GOT3 (cell line): ENCODE measurements around the gene PSMD1.
"Not testable (repeated sequence)": the region's sequence is repeated elsewhere in the genome, so short reads cannot be mapped to it uniquely, and the experiment has no call there.

Experiments
- DNase-seq: peaks from one replicate; lab custom pipeline; 2025; ENCODE audit warnings: mixed read lengths; lab: John Stamatoyannopoulos, UW

PSMD1 gene

DNA sequence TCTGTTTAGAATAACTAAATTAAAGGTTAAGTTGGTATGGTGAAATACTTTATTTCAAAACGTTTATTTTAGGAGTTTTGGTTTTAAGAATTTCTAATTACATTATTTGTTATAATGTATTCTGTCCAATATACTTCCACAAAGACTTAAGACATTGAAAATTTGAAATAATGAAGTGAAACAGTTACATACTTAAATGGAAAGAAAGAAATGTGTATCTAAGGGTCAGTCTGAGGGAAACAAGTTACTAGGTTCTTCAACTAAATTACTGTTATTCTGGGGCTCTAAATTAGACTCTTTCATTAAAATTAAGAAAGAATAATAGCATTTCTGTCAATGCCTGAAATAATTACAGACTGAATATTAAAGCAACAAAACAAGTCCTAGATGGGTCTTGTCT is 60.5 kb downstream of the PSMD1 start:
- DNase-seq = no peak

DNA sequence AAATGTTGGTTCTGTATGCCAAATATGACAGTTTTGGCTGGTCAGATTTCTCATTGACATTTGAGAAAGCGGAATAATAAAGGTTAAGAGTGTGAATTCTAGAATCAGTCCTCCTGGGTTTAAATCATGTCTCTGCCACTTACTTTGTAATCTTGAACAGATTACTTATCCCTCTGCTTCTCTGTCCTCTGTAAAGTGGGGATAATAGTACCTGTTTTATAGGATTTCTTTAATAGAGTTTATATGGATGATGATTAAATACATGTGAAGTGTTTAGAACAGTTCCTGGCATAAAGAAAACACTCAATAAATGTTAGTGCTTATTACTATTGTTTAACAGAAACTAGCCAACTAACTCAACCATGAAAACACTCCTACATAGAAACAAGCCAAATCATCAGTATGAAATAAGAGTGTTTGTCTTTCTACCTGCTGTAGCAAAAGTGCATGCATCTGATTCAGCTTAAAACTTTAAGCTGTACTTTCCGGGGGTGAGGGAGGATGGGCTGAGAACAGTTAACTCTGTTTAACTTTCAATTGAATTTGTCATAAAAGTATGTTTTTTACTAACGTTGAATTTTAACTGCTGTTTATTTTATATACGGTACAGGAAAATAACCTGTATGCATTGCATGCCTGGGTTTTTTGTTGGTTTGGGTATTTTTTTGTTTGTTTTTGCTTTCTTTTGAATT is 61.4 kb downstream of the PSMD1 start:
- DNase-seq = no peak

DNA sequence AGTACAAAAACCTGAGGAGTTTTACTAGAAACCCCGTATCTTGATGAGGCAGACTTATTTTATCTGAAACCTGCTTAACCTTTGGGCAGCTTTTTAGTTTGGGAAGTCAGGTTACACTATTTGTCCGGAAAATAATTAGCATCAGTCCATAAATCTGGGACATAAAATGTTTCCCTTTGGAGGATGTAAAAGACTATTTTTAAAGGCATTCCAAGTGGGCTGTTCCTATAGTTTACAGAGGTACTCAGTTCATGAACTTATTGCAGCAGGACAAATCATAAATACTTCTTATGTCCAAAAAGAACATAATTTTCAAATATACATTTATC is 61.9 kb downstream of the PSMD1 start:
- no peak for DNase-seq

DNA sequence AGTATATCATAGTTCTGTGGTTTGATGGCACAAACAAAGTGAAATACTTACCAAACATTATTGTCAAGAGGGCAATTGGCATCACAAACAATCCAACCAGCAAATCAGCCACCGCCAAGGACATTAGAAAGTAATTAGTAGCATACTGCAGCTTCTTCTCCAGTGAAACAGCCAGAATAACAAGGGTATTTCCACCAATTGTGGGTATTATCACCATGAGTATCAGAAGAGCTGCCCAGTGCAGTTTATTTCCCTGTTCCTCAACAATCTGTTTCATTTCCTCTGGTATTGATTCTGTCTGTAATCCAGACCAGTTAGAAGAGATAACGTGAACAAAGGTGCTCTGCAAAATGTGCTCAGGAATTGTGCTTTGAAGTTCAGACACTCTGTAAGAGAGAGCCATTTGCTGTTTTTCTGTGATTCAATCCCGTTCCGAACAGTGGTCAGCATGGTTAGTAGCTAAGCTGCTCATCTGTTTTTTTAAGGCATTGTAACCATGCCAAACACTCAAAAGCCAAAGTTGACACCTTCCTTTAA is 66.8 kb downstream of the PSMD1 start:
- DNase-seq = no peak

DNA sequence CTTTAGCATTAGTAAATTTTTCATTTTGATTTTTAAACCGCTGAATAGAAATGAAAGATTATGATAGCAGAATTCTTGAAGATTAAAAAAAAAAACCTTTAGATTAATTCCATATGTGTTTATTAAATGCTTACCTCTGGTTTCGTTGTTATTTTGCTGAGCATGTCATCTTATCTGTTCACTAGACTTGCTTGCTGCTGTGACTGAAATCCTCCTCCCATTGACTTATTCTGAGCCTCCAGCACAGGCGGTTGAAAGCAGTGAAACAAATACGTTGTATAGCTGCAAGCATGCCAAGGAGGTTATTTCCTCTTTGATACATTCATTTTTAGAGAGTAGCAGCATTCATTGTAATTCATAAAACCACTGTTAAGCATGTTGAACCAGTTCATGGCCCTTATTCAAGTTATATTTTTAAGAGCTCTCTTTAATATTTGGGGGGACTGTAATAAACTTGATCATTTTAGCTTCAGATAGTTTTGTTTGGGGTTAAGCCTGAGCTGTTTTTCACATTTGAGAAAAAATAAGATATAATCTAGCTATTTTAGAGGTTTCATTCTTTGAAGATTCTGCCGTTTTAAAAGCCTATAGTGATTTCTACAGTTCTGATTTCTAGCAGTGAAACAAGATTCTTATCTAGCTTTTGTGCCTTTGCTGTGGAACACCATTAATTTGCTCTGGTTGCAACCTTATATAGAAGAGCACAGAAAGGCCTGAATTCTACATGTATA is 68.3 kb downstream of the PSMD1 start, which contains the start of gene HTR2B:
HTR2B (minus strand) TSS at position 205 of the 731 bp plus-strand sequence. CDS start 1,278 bp downstream, outside the sequence.
- DNase-seq = no peak

DNA sequence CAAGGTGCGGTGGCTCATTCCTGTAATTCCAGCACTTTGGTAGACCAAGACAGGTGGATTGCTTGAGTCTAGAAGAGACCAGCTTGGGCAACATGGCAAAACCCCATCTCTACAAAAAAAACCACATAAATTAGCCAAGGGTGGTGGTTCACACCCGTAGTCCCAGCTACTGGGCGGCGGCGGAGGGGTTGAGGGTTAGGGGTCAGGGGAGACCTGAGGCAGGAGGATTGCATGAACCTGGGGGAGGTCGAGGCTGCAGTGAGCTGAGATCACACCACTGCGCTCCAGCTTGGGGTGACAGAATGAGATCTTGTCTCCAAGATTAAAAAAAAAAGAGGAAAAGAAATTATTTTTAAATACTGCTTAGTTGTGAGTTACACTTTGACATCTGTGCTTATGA is 69.5 kb downstream of the PSMD1 start:
- no peak for DNase-seq

DNA sequence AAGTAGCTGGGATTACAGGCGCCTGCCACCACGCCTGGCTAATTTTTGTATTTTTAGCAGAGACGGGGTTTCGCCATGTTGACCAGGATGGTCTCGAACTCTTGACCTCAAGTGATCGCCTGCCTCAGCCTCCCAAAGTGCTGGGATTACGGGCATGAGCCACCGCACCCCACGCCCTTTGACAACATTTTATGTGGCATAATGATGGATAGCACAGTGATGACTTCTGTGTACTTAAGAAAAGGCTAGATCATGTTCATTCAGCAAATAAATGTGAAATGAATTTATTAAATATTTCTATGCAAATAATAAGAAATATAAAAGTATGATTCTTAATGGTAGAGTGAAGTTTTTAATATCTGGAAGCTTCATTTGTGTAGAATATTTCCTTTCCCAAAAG is 70.8 kb downstream of the PSMD1 start:
- DNase-seq = no peak

DNA sequence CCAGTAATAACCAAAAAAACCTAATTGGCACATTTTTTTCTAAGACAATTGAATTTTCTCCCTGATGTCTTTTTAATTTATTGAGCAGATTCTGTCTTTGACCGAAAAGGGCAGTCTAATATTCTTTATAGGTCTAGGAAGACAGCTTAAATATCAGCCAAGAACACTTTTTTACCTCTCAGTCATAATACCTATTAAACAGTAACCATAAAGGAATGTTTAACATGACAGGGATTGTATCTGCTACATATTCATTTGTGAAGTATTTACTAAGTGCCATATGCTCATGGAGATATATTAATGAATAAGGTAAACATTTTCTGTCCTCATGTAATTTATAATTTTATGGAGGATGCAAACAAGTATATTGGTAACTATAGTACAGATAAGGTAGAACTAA is 71.3 kb downstream of the PSMD1 start:
- DNase-seq = no peak

DNA sequence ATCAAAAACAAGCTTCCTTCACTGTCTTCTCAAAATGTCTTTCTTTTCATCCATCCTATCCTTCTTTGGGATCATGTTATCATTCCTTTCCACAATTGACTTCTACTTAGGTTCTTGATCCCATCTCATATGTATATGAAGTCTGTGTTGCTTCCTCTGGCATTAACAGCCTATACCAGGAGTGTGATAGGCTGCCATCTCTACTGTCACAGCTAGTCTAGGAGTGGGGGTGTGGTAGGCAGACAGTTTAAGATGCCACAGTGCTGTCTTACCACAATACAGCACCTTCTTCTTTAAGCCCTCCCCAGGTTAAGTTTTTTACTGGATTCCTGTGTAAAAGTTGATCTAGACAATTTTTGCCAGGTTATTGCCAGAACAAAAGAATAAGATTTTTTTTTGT is 71.9 kb downstream of the PSMD1 start:
- no peak for DNase-seq

DNA sequence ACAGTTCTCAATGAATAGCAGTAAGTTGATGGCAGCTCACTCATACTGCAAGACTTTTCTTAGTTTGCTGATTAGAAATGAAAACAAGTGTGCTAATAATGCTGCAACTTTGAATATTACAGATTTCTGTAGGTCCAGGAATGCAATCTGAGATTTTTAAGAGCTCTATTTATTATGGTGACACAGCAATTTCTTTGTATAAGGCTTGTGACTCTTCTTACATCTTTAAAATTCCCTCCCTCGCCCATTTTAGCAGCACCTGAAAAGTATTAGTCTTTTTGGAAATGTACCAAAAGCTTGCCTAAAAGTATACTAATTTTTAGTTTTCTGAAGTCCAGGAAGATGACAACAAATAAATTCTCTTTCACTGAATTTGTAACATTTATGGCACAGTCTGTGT is 72.5 kb downstream of the PSMD1 start:
- DNase-seq = no peak

DNA sequence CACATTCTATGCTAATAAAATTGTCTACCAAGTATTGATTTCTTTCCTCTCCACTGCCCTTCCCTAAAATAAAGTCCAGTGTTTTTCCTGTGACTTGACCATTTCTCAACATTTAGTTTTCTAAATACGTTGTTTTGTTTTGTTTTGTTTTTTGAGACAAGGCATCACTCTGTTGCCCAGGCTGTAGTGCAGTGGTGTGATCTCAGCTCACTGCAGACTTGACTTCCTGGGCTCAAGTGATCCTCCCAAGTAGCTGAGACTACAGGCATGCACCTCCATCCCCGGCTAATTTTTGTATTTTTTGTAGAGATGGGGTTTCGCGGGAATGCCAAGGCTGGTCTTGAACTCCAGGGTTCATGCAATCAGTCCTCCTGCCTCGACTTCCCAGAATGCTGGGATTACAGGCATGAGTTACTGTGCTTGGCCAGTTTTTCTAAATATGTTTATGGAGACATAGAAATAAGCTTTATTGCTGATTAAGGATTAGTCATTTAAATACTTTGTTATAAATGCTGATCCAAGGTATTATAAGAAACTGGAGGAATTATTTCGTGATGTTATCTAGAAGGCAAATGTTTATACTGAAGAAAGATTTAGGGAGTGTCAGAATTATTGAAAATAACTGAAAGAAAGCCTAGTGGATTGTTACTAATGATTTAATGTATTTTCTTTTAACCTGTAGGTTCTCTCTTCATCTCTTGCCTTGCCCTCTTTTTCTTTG is 73.8 kb downstream of the PSMD1 start:
- no peak for DNase-seq

DNA sequence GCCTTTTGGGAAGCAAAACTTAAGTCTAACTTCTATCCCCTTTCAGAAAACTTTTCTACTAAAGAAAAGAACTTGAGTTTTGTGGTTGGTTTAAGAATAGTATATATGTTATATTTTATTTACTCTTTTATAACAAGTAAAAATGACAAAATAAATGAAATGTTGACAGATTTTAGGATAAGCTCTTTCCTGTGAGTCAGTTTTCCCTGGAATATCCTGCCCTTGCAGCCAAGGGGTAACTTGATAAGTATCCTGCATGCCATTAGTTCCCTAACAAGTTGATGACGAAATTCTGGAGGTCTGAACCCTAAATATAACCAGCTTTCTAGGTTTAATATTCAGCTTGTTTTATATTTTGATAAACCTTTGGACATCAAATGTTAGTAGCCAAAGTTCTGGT is 75.5 kb downstream of the PSMD1 start:
- DNase-seq = no peak

DNA sequence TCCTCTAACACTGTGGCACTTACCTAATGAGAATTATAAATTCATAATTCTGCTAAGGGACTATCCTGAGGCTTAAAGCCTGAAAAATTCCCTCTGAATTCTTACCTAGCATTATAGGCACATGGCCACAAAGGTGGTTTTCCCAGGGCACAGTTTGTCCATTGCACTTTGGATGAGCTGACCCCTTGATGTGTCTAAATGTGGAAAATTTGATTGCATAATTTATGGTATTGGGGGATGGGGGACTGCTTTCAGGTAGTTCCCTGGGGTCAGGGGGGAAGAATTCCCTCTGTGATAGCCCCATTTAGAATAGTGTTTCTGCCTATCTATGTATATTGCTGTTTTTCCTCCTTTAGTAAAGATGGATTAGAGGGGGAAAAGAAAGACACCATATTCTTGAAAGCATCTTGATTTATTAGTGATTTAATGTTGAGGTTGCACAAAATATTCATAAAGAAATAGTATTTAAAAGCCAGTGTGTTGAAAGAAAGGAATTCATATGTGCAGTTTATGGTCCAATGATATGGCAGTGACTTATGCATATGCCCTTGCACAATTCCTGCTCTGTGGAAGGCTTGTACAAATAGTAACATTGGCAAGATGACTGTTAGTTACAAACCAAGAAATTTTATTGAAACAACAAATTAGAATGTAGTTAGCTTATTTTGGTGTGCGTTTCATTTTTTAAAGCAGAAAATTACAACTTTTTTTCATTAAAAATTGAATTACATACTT is 76.9 kb downstream of the PSMD1 start:
- no peak for DNase-seq

DNA sequence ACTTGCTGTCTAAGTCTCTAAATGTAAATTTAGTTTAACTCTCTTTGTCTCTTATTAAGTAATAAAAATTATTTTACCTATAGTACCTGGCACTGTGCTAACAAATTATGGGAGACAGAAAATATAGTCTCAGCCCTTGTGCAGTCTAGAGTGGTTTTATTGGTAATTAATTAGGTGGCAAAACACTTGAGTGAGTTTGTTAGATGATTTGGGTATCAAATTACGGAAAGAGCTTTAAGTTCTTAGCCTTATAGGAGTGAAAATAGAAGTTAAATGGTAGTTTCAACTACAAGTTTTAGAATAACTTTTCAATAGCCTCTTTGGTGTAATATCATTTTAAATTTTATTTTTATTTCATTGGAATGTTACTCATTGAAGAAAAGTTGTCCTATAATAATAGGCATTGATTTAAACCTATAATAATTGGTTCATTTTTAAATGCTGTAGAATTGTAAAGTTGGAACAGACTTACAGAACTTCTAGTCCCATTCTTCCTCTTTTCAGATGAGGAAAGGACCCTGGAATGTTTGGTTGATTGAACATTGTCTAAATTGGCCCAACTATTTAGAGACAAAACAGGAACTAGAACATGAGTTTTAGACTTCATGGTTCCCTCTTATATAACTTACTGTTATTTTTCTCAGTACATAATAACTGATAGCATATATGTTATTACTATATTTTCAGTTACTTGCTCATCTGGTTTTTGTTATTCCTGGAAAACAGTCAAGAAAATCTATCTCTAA is 78.4 kb downstream of the PSMD1 start:
- no peak for DNase-seq

DNA sequence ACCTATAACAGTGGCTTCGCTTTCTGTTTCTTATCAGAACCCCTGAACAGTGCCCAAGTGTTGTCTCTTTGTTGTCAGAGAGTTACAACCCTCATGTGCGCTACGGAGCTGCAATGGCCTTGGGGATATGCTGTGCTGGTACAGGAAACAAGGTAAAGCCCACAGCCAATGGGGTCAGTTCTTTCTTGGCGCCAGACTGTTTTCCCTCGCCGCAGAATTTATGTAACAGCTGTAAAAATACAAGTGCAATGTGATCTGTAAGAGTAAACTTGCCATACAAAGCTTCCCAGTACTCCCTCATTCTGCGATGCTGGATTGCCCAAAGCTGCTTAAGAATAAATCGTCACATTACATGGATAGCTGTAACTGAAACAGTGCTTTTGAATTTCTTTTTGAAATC is 82.0 kb downstream of the PSMD1 start:
- no peak for DNase-seq

DNA sequence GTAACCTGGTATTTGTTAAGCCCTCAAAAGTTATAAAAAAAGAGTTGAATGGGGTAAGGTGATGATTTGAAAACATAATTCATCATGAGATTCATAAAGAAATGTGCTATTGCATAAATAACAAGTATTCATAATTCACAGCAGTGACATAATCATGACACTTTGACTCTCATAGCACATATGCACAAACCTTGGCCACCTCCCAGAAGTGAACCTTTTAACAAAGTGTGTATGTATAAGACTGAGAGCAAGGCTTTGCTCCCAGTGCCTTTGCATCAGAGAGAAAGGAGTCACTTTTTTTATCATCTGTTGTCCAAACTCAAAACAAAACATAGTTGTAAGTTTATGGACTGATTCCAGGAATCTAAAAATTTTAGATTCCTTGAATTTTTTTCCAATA is 83.1 kb downstream of the PSMD1 start:
- no peak for DNase-seq

DNA sequence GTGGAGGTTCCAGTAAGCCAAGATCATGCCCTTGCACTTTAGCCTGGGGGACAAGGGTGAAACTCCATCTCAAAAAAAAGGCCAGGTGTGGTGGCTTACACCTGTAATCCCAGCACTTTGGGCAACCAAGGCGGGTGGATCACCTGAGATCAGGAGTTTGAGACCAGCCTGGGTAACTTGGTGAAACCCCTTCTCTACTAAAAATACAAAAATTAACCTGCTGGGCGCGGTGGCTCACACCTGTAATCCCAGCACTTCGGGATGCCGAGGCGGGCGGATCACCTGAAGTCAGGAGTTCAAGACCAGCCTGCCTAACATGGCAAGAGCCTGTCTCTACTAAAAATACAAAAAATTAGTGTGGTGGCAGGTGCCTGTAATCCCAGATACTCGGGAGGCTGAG is 84.1 kb downstream of the PSMD1 start:
- DNase-seq = not testable (repeated sequence)

DNA sequence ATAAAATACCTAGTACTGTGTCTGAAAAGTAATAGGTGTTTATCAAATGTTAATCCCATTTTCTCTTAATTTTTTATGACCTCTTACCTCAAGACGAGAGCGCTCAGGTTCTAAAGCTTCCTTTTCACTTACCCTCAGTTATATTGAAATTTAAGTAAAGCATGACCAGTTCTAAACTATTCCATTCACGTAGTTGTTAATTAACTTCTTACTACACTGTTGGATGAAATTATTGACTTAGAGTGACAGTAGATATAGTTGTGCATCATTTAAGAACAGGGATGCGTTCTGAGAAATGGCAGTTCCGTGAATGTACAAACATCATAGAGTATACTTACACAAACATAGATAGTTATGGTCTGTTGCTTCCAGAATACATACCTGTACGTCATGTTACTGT is 88.2 kb downstream of the PSMD1 start:
- DNase-seq = no peak

DNA sequence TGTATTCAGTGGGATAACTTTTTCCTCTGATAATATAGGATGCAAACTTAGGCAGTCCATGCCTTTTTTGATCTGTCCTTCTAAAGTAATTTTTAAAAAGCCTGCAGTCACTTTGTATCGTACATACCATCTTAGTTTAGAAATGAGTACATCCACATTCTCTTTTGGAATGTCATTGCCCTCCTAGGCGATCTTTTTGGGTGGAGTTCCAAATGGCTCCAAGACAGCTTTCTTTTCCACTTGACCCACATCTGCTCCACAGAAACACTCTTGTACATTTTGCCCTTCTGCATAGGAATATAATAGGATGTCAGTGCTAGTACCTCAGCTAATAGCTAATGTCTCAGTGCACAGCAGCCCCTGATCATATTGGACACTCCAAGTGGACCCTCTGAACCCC is 90.0 kb downstream of the PSMD1 start:
- DNase-seq = no peak

DNA sequence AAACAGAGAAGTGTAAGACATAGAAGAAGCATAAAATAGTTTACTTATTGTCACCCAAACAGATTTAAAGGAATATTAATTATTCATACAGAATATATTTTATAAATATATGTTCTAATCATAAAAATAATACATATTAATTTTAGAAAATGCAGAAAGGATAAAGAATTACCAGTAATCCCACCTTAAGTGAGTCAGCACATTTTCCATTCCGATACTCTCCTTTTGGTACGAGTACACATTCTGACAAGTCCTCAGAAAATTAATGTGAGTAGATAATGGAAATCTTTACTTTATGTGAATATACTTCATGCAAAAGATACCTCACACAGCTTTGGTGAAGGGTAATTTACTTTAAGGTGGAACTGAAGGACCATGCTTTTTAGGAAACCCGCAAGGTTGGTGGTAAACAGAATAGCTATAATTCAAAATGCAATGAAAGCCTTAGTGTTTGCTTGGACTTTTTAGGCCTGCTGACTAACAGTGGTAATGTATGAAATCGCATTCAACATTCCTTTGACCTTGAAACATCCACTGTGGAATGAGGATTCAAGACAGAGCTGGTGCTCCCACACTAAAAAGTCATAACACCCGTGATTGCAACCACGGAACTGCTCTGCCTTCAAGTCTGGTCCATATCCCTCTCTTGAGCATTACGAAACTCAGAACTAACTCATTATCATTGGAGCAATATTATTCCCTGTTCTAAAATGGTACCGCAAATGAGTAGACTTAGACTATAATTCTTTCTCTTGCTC is 96.3 kb downstream of the PSMD1 start:
- no peak for DNase-seq

DNA sequence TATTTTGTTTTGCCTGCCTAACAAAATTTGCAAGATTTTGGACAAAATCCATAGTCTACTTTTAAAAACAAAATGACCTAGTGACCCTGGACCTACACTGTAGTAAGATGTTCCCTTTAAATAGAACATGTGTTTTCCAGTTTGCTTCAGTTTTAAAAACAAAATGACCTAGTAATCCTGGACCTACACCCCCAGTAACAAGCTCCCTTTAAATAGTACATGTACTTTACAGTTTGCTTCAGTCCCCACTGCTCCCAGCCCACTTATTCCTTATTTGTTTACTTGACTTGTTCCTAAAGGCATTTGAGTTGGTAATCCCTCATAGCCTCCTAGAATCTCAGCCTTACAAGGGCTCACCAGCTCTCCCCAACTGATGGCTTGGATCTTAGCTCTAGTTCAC is 102.6 kb downstream of the PSMD1 start:
- no peak for DNase-seq
